GM19397 (cell line): ENCODE results near the gene IQGAP2.

Source experiments
- ATAC-seq: cut with Tn5 transposase; IDR thresholded peaks from one replicate; pipeline ENCODE4 v1.9.1; 2021; ENCODE audit warnings: mild to moderate bottlenecking, moderate library complexity; ENCODE audit not compliant: unreplicated experiment

Gene IQGAP2

GRCh38 chr5:76474377-76474776, 71.3 kb downstream of the IQGAP2 start:
- no peak for ATAC-seq

- ATAC-seq, result no peak
Measured at GRCh38 chr5:76475385-76475784, 72.3 kb downstream of the IQGAP2 start.

GRCh38 chr5:76475936-76476335, 72.9 kb downstream of the IQGAP2 start:
- no peak for ATAC-seq

DNA sequence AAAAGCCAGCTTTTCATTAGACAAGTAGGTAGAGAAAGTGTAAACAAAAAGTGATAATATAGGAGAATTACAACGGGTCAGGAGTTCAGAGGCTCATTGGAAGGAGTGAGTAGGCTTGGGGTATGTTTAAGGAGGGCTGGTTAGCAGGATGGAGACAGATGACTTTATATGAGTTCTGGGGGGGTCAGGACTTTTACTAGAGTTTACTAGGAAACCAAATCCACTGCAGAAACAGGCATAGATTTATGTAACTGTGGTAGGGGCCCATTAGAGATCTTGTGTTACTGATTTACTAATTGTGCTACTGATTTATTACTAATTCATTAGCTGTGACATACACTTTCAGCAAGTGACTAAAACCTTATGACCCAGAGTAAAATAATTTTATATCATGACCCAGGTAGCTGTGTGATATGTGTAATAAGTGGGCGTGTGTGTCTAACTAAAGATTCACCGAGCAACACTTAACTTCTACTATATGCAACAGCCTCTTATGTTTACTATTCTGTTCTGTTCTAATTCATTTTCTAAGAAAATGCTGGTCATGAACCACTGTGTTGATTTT, 73.5 kb downstream of the IQGAP2 start:
- ATAC-seq, result no peak

- no peak for ATAC-seq
Measured at GRCh38 chr5:76477061-76477460, 74.0 kb downstream of the IQGAP2 start.

DNA sequence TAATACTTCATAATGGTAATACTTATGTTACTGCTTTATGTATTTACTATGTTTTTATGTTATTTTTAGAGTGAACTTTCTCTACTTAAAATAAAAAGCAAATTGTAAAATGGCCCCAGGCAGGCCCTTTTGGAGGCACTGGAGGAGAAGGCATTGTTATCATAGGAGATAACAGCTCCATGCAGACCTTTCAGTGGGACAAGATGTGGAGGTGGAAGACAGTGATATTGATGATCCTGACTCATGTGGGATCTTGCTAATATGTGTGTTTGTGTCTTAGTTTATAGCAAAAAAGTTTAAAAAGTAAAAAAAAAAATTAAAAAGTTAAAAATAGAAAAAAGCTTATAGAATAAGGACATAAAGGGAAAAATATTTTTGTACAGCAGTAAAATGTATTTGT, 74.5 kb downstream of the IQGAP2 start:
- ATAC-seq, result no peak

DNA sequence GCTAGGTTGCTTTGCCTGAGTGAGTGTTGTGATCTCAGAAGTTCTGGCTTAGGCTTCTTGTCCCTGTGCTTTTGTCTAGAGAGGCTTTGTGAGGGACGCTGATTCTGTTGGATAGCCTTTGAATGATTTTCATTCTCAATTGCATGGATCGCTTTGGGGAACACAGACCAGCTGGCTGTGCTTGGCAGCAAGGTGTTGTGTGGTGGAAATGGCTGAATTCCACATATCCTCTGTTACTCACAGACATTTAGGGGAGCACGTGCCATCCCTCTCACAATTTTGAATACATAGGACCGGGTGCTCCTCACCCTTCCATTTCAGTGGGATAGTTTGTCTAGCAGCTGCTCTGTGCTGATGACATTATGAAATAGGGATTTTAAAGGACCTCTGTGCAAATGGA, 76.2 kb downstream of the IQGAP2 start:
- ATAC-seq, result no peak

- no peak for ATAC-seq
Measured at GRCh38 chr5:76479973-76480667, 77.0 kb downstream of the IQGAP2 start.

DNA sequence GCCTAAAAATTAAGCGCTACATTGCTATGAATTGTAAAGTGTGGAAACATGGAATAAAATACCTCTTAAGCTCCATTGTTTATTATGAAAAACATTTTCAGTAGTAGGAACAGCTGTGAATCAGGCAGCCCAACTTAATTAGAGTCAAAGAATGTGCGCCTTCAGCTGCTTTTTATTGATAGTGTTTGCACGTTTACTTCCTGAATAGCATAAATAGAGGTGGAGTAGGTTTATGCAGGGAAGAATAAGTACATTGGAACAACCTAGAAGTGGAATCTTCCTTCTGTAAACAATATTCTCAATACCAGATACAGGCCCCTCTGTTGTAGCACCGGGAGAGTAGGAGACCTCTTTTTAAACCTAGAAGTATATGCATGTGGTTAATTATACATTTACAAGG, 79.9 kb downstream of the IQGAP2 start:
- ATAC-seq, result no peak

DNA sequence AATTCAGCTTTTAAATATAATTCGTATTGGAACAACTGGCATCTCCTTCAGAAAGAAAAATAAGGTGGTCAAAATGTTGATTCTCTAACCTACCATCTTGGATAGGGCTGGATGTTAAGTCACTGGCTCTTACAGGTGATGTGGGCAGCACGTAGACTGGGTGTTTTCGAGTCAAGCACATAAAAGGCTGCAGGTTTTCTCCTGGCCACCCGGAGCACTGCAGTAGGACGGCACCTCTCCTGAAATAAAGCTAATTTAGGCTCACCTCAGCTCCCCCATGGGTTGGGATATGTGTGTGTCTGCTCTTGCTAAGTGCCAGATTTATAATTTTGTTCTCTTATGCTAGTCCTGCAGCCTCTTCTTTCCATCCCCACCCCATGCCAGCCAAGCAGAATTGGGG, 80.3 kb downstream of the IQGAP2 start:
- ATAC-seq, result no peak

GRCh38 chr5:76483881-76484280, 80.8 kb downstream of the IQGAP2 start:
- no peak for ATAC-seq

DNA sequence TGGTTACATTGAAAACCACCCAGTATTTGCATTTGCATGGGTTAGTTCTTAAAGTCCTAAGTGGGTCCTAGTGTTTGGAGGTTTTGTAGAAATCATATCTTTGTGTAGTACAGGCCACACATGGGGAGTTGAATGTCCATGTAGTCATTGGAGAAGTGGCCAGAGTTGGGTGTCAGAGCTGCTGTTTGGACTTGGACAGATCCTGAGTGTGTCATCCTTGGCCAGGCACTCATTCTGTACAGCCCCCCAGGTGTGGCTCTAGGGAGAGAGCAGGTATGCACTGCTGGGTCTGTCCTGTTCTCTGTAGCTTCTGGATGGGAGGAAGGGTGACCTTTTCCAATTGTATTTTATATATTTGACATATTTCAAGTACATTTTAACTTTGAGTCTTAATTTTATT, 82.4 kb downstream of the IQGAP2 start:
- ATAC-seq, result no peak

- no peak for ATAC-seq
Measured at GRCh38 chr5:76487386-76487785, 84.3 kb downstream of the IQGAP2 start.

GRCh38 chr5:76487821-76488220, 84.7 kb downstream of the IQGAP2 start:
- ATAC-seq, result no peak

- ATAC-seq, result no peak
Measured at GRCh38 chr5:76488969-76489368, 85.9 kb downstream of the IQGAP2 start.

DNA sequence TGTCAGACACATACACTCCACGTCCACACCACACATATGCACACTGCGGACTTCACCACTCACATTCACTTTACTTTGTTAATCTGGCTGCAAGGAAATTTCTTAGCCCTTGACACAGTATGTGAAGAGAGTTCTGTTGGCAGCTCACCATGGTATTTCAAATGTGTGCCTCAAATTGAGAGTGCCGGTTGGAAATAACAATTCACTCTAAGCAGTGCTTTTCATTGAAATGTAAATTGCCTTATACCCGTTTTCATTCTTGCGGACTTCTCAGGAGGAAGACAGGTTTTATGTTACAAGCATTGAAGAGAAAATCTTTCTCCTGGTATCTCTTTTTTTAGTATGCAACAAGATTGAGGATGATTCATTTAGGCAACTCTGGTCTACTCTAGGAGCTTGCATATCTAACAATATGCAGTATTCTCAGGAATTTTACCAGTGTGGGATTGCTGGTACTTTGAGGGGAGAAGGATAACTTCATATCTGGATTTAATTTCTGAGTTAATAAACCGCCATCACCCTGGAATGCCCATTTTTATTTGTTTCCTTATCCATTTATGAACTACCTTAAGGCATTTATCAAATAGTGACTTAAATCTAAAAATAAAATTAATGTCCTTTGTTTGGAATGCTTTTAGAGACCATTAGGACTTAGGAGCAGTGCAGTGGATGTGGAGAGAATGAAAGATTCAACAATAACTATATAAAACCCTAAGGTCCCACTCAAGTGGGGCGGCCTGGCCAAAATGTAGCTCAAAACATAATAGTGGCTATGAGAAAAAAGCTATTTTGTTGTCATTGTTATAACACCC, 87.0 kb downstream of the IQGAP2 start:
- ATAC-seq, result no peak

DNA sequence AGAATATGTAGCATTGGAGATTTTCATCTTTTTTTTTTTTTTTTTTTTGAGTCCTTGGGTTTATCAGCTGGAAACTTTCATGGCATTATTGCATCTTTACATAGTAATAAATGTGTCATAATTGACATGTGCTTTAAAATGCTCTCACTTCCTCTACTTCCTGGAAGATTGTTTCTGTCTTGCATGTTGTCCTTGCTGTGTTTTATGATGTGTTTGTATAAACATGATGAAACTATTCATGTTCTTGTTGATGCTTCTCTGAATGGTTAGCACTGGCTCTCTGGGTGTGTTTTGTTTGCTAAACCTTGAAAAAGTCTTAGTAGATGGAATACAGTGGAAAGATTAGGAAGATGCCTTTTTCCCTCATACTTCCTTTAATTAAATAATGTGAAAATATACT, 87.9 kb downstream of the IQGAP2 start:
- no peak for ATAC-seq

- ATAC-seq, result no peak
Measured at GRCh38 chr5:76492819-76493189, 89.7 kb downstream of the IQGAP2 start.

GRCh38 chr5:76493190-76493837, 90.2 kb downstream of the IQGAP2 start:
- ATAC-seq, result no peak

DNA sequence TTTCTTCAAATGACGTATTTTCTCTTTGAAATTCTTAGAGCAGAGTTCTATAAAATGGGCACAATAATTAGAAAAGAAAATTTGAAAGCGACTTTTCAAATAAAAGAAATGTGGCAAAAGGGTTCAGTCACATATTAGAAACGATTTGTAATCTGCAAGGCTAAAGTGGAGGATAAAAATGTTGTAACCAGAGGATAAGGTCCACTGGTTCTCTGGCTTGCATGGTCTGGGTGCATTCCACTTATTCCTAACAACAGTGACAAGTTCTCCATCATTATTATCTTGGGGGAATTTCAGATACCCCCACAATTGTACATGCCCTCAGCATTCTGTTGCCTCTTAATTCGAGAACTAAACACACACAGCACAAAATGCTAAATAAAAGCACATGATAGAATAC, 91.1 kb downstream of the IQGAP2 start:
- no peak for ATAC-seq

GRCh38 chr5:76495870-76496269, 92.8 kb downstream of the IQGAP2 start:
- ATAC-seq, result no peak

DNA sequence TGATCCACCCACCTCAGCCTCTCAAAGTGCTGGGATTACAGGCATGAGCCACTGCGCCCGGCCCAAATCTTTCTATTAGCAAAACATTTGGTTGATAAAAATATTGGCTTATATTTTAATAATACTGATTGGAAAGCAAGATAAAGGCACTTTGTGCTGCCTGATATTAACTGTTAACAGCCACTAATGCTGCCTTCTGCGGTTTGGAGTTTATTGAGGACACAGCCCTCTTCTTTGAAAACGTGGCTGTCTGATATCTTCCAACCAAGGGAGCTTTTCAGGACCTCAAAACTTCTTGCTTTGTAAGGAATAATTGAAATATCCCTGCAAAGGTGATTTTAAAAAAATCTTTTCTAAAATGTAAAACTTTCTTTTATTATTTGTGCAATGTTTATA, 94.0 kb downstream of the IQGAP2 start:
- ATAC-seq, result no peak
